ENCODE results near the gene SLC25A25.
"Not testable (repeated sequence)": the region's sequence is repeated elsewhere in the genome, so short reads cannot be mapped to it uniquely, and the experiment has no call there.

Gene SLC25A25

GRCh38 chr9:128098297-128099230 lies 30.5 kb downstream of the SLC25A25 start:
- DNase-seq: peak; percentile 20

- DNase-seq: no peak
These were observed 31.3 kb downstream of the SLC25A25 start for GRCh38 chr9:128099231-128099931.

GRCh38 chr9:128099932-128100491 lies 32.0 kb downstream of the SLC25A25 start:
- DNase-seq: no peak

- DNase-seq: no peak
These were observed 32.5 kb downstream of the SLC25A25 start for GRCh38 chr9:128100581-128100980.

DNA sequence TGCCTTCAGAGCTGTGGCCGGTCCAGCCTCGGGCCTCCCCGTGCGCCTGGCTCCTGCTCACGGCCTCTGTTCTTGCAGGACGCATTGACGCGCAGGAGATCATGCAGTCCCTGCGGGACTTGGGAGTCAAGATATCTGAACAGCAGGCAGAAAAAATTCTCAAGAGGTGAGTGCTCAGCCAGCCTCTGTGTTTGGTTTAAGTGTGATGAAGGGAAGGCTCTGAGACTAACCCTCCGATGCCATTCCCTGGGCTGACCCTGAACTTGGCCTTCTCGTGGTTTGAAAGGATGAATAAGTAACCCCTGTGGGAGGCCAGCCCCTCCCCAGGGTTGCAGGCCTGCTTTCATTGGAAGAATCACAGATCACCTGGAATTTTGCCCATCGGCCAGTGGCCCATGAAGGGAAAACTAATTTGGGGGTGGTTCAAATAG lies 33.2 kb downstream of the SLC25A25 start:
- DNase-seq: no peak

DNA sequence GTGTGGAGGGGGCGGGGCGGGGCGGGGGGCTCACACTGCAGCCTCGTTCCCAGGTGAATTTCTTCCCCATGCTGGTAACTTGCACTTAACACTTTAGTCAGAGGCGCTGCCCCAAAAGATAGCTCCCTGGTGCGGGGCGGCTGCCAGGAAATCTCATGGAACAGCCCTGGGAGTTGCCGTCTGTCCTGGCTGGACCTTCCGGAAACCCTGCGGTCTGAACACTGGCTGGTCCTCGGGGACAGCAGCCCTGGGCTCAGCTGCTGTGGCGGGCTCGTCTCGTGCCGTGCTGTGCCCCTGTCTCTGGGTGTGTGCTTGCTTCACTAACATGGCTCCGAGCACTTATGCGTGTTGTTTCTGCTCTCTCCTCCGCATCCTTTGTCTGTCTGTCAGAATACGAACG lies 33.7 kb downstream of the SLC25A25 start:
- no peak for DNase-seq

DNA sequence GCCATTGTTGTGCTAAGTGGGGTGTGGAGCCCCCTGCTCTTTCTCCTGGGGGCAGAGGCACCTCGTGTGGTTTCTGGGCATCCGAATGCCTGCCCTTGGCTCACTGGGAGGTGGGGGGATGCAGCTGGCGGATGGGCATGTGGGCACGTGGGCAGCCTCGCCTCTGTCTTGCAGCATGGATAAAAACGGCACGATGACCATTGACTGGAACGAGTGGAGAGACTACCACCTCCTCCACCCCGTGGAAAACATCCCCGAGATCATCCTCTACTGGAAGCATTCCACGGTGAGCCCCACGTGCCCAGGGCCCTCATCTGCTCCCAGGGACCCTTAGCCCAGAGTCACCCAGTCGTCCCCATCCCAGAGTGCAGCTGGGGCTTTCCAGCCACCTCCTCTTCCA lies 34.2 kb downstream of the SLC25A25 start:
- no peak for DNase-seq

- DNase-seq: no peak
These were observed 35.0 kb downstream of the SLC25A25 start for GRCh38 chr9:128102861-128103588.

DNA sequence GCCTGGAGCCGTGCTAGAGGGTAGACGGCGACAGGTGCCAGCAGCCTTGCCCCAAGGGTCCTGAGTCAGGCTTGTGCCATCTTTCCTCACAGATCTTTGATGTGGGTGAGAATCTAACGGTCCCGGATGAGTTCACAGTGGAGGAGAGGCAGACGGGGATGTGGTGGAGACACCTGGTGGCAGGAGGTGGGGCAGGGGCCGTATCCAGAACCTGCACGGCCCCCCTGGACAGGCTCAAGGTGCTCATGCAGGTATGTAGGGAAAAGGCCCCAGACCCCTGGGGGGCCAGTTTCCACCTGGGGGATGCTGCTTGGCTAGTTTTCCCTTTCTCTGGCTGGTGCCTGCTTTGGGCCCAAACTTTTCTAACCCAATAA lies 35.5 kb downstream of the SLC25A25 start:
- no peak for DNase-seq

DNA sequence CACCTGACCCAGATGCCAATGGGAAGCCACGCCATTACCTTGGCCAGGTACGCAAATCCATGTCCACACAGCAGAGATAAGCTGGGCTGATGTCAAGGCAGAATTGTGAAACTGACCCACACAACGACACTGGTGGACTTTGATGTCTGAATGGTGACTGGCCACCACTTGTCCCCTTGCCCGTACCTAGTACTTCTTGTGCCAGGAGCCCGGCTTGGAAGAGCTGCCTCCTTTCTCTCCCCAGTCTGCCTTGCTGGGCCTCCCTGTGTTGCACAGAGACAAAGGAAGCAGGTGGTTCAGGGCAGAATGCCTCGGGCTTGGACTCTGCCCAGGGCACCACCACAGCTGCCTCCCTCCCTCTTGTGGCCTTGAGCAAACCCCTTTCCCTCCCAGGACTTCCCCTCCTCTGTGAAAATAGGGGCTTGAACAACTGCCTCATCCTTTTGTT lies 36.2 kb downstream of the SLC25A25 start:
- no peak for DNase-seq

DNA sequence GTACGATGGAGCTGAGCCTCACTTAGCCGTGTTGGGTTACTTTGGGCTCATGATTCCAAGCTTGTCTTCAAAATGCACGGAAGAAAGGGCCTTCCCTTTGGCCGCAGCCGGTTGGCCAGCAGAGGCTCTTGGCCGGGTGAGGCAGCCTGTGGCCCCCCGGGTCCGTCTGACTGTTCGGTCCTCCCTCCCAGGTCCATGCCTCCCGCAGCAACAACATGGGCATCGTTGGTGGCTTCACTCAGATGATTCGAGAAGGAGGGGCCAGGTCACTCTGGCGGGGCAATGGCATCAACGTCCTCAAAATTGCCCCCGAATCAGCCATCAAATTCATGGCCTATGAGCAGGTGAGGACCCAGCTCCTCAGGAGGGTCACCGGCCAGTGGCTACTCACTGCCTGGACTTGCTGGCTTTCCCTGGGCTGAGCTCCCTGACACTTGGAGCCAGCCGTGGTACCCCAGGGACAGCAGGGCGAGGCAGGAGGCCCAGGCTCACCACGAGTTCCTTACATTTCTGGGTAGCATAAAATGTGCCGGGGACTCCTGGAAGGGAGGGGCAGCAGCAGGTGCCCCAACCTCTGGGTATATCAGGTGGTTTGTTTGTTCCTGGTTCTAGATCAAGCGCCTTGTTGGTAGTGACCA lies 37.6 kb downstream of the SLC25A25 start:
- no peak for DNase-seq

- no peak for DNase-seq
These were observed 38.3 kb downstream of the SLC25A25 start for GRCh38 chr9:128106181-128106939.

- no peak for DNase-seq
These were observed 39.0 kb downstream of the SLC25A25 start for GRCh38 chr9:128106940-128107467.

DNA sequence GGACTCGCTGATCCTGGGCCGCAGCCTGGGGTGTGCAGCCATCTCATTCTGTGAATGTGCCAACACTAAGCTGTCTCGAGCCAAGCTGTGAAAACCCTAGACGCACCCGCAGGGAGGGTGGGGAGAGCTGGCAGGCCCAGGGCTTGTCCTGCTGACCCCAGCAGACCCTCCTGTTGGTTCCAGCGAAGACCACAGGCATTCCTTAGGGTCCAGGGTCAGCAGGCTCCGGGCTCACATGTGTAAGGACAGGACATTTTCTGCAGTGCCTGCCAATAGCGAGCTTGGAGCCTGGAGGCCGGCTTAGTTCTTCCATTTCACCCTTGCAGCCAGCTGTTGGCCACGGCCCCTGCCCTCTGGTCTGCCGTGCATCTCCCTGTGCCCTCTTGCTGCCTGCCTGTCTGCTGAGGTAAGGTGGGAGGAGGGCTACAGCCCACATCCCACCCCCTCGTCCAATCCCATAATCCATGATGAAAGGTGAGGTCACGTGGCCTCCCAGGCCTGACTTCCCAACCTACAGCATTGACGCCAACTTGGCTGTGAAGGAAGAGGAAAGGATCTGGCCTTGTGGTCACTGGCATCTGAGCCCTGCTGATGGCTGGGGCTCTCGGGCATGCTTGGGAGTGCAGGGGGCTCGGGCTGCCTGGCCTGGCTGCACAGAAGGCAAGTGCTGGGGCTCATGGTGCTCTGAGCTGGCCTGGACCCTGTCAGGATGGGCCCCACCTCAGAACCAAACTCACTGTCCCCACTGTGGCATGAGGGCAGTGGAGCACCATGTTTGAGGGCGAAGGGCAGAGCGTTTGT lies 39.6 kb downstream of the SLC25A25 start:
- DNase-seq: no peak

- DNase-seq: no peak
These were observed 40.4 kb downstream of the SLC25A25 start for GRCh38 chr9:128108269-128109049.

GRCh38 chr9:128109050-128109709 lies 41.1 kb downstream of the SLC25A25 start:
- no peak for DNase-seq

GRCh38 chr9:128111726-128112125 lies 43.7 kb downstream of the SLC25A25 start:
- not testable (repeated sequence) for DNase-seq

DNA sequence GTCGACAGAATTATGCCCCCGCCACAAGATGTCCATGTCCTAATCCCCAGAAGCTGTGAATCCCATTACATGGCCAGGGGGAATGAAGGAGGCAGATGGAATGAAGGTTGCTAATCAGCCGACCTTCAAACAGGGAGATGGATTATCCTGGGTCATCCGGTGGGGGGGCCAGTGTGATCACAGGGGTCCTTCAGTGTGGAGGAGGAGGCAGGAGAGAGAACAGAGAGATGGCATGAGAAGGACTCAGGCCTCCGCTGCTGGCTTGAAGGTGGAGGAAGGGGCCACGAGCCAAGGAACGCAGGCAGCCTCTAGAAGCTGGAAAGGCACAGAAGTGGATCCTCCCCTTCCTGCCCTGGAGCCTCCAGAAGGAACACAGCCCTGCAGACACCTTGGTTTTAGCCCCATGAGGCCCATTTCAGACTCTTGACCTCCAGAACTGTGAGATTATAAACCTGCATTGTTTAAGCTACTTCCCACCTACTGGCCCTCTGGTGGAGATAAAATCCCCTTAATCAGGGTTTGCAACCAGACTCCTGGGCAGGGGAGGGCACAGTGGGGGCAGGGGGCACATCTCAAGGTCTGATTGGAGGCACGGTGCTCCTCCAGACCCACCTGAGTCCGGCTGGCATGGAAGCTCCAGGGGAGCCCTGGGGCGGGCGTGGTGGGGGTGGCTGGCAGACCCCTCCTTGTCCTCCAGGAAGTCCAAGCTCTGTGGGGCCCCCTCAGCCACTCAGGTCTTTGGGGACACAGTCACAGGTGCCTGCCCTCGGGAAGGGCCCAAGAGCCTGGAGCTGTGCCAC lies 45.7 kb downstream of the SLC25A25 start:
- DNase-seq: no peak
